Endothelial cell of umbilical vein (primary cell): ENCODE data around the gene CLDN19.

ENCODE experiments used
- EZH2 ChIP-seq: IDR thresholded peaks from 2 replicates; pipeline ENCODE4 v1.6.1; 2012; ENCODE audit warnings: borderline replicate concordance, low read depth, mild to moderate bottlenecking, moderate library complexity, low read length, inconsistent platforms; ENCODE audit not compliant: severe bottlenecking
- JUN ChIP-seq: IDR thresholded peaks from 2 replicates; pipeline ENCODE4 v1.6.1; 2011; ENCODE audit warnings: borderline replicate concordance, low read depth; ENCODE audit not compliant: insufficient read length, insufficient read depth
- POLR2A ChIP-seq: IDR thresholded peaks from 2 replicates; pipeline ENCODE4 v1.6.1; 2012; ENCODE audit warnings: low read depth, mild to moderate bottlenecking, control low read depth, low read length
- POLR2AphosphoS5 ChIP-seq: IDR thresholded peaks from 2 replicates; pipeline ENCODE4 v1.6.1; 2012; ENCODE audit warnings: low read depth, mild to moderate bottlenecking, control low read depth, low read length, moderate library complexity; ENCODE audit not compliant: insufficient read depth
- TF ChIP-seq, protein P1 (sequence below), 2 donors: IDR thresholded peaks; 1 replicate in 1 of 2; 2 replicates in 1 of 2; pipeline ENCODE4 v1.5.1; 2011; ENCODE audit warnings: low read length in 2 of 2, mild to moderate bottlenecking in 2 of 2, moderate library complexity in 2 of 2, control low read depth in 1 of 2, inconsistent platforms in 1 of 2, low read depth in 1 of 2; ENCODE audit not compliant: insufficient read depth in 1 of 2; ENCODE audit errors: extremely low read depth in 1 of 2

DNA sequence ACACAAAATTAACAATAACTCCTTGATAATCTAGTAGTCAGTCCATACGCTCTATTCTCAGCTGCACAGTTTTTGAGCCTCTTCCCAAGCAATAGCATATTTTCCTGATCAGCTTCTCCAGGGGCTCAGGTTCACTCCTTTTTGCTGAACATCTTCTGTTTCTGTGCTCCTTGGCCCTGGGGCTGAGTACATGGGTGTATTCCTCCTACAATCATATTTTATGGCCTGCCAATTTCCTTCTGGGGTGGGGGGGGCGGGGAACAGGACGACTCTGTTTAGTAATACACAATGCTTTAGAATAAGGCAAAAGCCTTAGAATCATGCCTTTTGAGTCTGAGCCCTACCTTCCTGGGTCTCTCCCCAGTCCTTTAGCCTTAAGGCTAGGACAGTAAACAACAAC, 8.5 kb downstream of the CLDN19 start:
- TF ChIP-seq, protein P1, sequence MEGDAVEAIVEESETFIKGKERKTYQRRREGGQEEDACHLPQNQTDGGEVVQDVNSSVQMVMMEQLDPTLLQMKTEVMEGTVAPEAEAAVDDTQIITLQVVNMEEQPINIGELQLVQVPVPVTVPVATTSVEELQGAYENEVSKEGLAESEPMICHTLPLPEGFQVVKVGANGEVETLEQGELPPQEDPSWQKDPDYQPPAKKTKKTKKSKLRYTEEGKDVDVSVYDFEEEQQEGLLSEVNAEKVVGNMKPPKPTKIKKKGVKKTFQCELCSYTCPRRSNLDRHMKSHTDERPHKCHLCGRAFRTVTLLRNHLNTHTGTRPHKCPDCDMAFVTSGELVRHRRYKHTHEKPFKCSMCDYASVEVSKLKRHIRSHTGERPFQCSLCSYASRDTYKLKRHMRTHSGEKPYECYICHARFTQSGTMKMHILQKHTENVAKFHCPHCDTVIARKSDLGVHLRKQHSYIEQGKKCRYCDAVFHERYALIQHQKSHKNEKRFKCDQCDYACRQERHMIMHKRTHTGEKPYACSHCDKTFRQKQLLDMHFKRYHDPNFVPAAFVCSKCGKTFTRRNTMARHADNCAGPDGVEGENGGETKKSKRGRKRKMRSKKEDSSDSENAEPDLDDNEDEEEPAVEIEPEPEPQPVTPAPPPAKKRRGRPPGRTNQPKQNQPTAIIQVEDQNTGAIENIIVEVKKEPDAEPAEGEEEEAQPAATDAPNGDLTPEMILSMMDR (IDR thresholded peaks at IDR 0.05; ENCODE audit: extremely low read depth in 1 of 2, insufficient read depth in 1 of 2, low read depth in 1 of 2, low read length in 2 of 2): no peak
- no peak for TF ChIP-seq JUN
- no peak for TF ChIP-seq POLR2A
- no peak for TF ChIP-seq EZH2
- no peak for TF ChIP-seq POLR2AphosphoS5
